HG03039 (cell line): ENCODE results near the gene KCNJ5.

ENCODE experiments used
- ATAC-seq: cut with Tn5 transposase; IDR thresholded peaks from one replicate; pipeline ENCODE4 v1.9.1; 2021; ENCODE audit warnings: mild to moderate bottlenecking, moderate library complexity; ENCODE audit not compliant: unreplicated experiment

Gene KCNJ5

GRCh38 chr11:128868841-128869671, 22.1 kb upstream of the KCNJ5 start:
- ATAC-seq = no peak

DNA sequence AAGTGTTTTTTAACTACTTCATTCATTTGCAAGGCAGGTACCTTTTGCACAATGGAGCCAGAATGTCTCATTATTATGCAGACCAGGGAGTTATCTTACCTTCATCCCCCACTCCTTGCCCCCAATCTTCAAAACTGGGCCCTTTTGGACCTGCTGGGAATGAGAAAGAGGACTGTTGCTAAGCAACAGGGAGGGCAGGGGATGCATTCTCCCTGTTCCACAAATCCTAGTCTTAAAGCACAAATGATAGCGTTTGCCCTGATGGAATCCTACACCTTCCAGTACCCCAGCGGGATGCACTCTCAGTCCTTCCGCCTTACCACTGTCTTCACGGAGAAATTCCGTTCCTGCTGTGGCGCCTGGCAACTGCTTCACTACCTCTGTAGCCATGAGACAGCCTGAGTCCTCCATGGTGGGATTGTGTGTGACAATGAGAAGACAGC, 20.0 kb upstream of the KCNJ5 start:
- no peak for ATAC-seq

DNA sequence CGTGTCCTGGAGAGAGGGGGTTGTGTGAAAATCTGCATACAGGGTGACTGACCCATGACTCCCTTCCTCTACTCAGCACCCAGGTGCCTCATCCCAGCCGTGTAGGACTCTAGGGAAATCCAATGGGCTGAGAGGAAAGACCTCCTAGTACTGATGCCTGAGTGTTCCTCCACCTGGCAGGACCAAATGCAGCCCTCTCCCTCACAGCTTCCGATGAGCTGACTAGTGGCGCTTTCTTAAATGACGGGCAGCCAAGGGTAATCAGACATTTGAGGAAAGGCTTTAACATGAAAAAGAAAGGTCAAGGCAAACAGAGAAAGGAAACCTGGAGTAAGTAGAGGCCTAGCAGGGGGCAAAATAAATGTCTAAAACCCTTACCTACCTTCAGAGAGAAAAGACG, 19.1 kb upstream of the KCNJ5 start:
- no peak for ATAC-seq

GRCh38 chr11:128872594-128872993, 18.6 kb upstream of the KCNJ5 start:
- no peak for ATAC-seq

DNA sequence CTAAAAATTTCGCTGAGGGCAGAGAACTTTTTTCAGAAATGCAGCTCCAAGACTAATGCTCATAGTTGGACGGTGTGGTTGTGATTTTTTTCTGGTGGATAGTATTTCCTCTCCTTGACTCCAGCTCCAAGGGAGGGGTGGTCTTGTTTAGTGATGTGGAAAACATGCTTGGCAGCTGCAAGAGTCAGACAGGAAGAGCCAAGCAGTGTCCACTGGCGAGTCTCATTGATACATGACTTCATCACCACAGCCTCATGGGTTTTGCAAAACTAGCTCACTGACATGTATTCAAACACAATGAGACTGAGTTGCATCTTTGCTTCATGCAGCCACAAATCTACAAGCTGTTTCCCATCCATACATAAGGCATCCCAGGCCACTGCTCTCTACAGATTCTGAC, 16.7 kb upstream of the KCNJ5 start:
- ATAC-seq = no peak

- no peak for ATAC-seq
Measured at GRCh38 chr11:128876133-128876650, 15.0 kb upstream of the KCNJ5 start.

GRCh38 chr11:128877726-128878125, 13.4 kb upstream of the KCNJ5 start:
- ATAC-seq = no peak

GRCh38 chr11:128878455-128878854, 12.7 kb upstream of the KCNJ5 start:
- no peak for ATAC-seq

GRCh38 chr11:128879817-128880216, 11.3 kb upstream of the KCNJ5 start:
- no peak for ATAC-seq

- ATAC-seq = no peak
Measured at GRCh38 chr11:128881221-128881620, 9.9 kb upstream of the KCNJ5 start.

DNA sequence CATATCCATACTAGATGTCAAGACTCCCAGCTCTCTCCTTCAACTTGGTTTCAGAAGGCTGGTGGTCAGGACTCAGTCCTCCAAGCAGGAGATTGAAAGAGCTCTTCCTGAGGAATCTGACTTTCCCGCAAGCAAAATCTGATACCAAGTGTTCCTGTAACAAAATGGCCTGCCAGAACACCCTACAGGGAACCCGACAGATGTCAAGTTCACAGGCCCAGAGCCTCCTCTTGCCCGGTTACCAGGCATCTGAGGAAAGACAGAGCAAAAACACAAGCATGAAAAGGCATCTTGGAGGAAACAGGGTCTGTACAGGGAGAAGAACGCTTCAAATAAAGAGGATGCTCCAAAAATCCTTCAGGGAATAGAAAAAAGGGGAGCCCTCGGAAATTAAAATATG, 8.7 kb upstream of the KCNJ5 start:
- ATAC-seq = no peak

GRCh38 chr11:128884054-128884453, 7.1 kb upstream of the KCNJ5 start:
- no peak for ATAC-seq

- ATAC-seq = peak; percentile 83
Measured at GRCh38 chr11:128884703-128885338, 6.3 kb upstream of the KCNJ5 start.

GRCh38 chr11:128886406-128887124, 4.6 kb upstream of the KCNJ5 start:
- ATAC-seq = no peak

- ATAC-seq = no peak
Measured at GRCh38 chr11:128888034-128888985, 2.8 kb upstream of the KCNJ5 start.

DNA sequence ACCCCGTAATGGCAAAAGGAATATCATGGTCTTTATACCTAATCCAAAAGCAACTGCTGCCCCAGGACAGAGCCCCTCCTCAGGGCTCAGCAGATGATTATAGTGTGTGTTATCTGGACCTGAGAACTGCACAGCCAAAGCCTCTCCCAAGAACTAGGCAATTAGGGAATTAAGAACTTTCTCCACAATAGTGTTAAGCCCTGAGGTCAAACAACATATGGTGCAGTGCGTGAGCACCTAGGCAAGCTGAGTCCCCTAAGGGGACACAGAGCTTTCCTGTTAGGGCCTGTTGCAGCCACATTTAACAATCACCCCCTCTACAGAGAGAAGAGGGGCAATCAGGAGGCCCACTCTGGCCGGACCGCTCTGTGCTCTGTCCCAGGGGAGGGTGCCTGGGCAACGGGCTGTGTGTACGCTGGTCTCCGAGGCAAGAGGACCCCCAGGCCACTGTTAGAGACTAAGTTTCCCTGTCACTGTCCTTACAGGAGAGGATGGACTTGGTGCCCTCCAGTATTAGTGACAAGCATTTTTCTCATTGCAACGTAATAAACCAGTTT, 1.4 kb upstream of the KCNJ5 start:
- ATAC-seq = no peak

GRCh38 chr11:128890216-128890542, 977 bp upstream of the KCNJ5 start:
- no peak for ATAC-seq

GRCh38 chr11:128891913-128892398, 800 bp downstream of the KCNJ5 start:
- no peak for ATAC-seq

DNA sequence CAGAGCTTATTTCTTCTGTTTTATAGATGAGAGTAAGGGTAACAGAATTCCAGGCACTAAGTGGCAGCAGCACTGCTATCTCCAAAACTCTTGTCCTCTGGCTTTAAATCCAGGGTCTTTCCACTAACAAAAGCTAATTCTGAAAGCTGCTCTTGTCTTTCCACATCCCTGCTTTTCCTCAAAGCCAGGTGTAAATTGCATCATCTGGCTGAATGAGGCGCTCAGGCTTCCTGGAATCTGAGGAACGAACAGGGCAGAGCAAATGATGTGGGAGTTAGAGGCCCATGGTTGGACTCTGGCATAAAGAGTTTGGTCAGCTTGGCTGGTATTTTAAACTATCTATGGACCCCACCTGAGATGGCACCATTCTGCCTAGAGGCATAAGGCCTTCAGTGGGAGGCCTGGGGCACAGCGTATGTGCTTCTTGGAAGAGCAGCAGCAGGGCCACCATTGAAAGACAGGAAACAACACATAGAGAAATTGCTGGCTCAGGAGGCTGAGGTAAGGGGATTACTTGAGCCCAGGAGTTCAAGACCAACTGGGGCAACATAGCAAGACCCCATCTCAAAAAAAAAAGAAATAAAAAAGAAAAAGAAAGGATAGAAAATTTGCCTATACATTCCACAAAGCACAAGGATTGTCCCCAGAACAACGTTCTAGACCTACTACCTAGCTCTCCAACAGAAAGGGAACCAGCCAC, 1.9 kb downstream of the KCNJ5 start:
- ATAC-seq = no peak
